ENCODE data around the gene GFPT2.

DNA sequence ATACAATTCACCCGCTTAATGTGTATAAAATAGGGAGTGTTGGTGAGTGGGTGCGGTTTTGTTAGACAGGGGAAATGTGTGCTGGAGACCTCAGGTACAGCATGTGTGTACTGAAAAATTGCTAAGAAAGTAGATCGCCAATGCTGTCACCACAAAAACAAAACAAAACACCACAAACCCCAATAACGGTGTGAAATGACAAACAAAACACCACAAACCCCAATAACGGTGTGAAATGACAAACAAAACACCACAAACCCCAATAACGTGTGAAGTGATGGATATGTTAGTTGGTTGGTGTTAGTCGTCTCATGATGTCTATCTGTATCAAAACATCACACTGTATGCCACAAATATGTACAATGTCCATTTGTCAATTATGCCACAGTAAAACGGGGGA, 14.2 kb upstream of the GFPT2 start:
- no peak for TF ChIP-seq TCF3 (CRISPR knock-in tag; IDR thresholded peaks at IDR 0.05)
- TF ChIP-seq ETV5 (CRISPR knock-in tag; IDR thresholded peaks at IDR 0.05; ENCODE audit: low read depth), result no peak
- no peak for TF ChIP-seq ZBED1 (IDR thresholded peaks at IDR 0.05)
- TF ChIP-seq, protein P1, sequence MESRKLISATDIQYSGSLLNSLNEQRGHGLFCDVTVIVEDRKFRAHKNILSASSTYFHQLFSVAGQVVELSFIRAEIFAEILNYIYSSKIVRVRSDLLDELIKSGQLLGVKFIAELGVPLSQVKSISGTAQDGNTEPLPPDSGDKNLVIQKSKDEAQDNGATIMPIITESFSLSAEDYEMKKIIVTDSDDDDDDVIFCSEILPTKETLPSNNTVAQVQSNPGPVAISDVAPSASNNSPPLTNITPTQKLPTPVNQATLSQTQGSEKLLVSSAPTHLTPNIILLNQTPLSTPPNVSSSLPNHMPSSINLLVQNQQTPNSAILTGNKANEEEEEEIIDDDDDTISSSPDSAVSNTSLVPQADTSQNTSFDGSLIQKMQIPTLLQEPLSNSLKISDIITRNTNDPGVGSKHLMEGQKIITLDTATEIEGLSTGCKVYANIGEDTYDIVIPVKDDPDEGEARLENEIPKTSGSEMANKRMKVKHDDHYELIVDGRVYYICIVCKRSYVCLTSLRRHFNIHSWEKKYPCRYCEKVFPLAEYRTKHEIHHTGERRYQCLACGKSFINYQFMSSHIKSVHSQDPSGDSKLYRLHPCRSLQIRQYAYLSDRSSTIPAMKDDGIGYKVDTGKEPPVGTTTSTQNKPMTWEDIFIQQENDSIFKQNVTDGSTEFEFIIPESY (CRISPR knock-in tag; IDR thresholded peaks at IDR 0.05), result no peak
- TF ChIP-seq FOXK1 (CRISPR knock-in tag; IDR thresholded peaks at IDR 0.05; ENCODE audit: borderline replicate concordance), result no peak
- no peak for TF ChIP-seq ZNF274 (IDR thresholded peaks at IDR 0.05; ENCODE audit: borderline replicate concordance, low read depth, low read length)
- TF ChIP-seq, protein P2, sequence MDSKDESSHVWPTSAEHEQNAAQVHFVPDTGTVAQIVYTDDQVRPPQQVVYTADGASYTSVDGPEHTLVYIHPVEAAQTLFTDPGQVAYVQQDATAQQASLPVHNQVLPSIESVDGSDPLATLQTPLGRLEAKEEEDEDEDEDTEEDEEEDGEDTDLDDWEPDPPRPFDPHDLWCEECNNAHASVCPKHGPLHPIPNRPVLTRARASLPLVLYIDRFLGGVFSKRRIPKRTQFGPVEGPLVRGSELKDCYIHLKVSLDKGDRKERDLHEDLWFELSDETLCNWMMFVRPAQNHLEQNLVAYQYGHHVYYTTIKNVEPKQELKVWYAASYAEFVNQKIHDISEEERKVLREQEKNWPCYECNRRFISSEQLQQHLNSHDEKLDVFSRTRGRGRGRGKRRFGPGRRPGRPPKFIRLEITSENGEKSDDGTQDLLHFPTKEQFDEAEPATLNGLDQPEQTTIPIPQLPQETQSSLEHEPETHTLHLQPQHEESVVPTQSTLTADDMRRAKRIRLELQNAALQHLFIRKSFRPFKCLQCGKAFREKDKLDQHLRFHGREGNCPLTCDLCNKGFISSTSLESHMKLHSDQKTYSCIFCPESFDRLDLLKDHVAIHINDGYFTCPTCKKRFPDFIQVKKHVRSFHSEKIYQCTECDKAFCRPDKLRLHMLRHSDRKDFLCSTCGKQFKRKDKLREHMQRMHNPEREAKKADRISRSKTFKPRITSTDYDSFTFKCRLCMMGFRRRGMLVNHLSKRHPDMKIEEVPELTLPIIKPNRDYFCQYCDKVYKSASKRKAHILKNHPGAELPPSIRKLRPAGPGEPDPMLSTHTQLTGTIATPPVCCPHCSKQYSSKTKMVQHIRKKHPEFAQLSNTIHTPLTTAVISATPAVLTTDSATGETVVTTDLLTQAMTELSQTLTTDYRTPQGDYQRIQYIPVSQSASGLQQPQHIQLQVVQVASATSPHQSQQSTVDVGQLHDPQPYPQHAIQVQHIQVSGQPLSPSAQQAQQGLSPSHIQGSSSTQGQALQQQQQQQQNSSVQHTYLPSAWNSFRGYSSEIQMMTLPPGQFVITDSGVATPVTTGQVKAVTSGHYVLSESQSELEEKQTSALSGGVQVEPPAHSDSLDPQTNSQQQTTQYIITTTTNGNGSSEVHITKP (IDR thresholded peaks at IDR 0.05; ENCODE audit: partially characterized antibody), result no peak
- TF ChIP-seq XRCC5 (IDR thresholded peaks at IDR 0.05; ENCODE audit: low read depth, low read length), result no peak
- TF ChIP-seq ZKSCAN1 (IDR thresholded peaks at IDR 0.05; ENCODE audit: low read depth, low read length), result no peak
- TF ChIP-seq EZH2 (IDR thresholded peaks at IDR 0.05; ENCODE audit: borderline replicate concordance, low read depth, low read length), result no peak
- TF ChIP-seq RCOR1 (IDR thresholded peaks at IDR 0.05; ENCODE audit: borderline replicate concordance in 1 of 2, low read depth in 2 of 2, low read length in 2 of 2), result no peak
- TF ChIP-seq KDM1A (IDR thresholded peaks at IDR 0.05), result no peak
- TF ChIP-seq ZNF311 (CRISPR knock-in tag; IDR thresholded peaks at IDR 0.05), result no peak

Measured in K562 (cell line).